Activated T-cell treated with anti-CD3 and anti-CD28 coated beads, Interleukin-2, amount 50 U/mL, for 4 hours (primary cell): ENCODE data around the gene SF3B4. TPM values are rescaled to one million over a fixed set of nuclear protein-coding genes. Genes with fewer than 3 reads are reported as not detected.
"Not testable (repeated sequence)": the region's sequence is repeated elsewhere in the genome, so short reads cannot be mapped to it uniquely, and the experiment has no call there.

Experiments
- ATAC-seq, 2 donors: fragments of 200-7000 bp; cut with Tn5 transposase; one replicate each; pipeline ENCODE4 v1.10.0; 2021
- DNase-seq: peaks from one replicate; pipeline ENCODE4 v3.0.0-alpha.2; 2020
- H3K27me3 Mint-ChIP-seq: one replicate; pipeline ENCODE4 v1.8.0; 2021; ENCODE audit warnings: low read depth, mixed read lengths
- H3K36me3 Mint-ChIP-seq: one replicate; pipeline ENCODE4 v1.8.0; 2022; ENCODE audit warnings: mixed read lengths; ENCODE audit not compliant: insufficient read depth
- H3K4me1 Mint-ChIP-seq: one replicate; pipeline ENCODE4 v1.8.0; 2021; ENCODE audit warnings: low read depth, mixed read lengths
- H3K4me3 Mint-ChIP-seq: one replicate; pipeline ENCODE4 v1.8.0; 2021; ENCODE audit warnings: mild to moderate bottlenecking, moderate library complexity, mixed read lengths
- H3K9me3 Mint-ChIP-seq: one replicate; pipeline ENCODE4 v1.8.0; 2021; ENCODE audit warnings: mixed read lengths
- total RNA-seq, 3 donors: library from RNA; stranded (reverse); gene quantifications; one replicate each; pipeline ENCODE4 v1.2.1, GENCODE V29; 2021

SF3B4 gene
- total RNA-seq, 3 donors from 2014 or later = 129 to 135 (median 130) TPM

- ATAC-seq (peak; percentile 8 to 19), DNase-seq (peak; percentile 53)
- H3K36me3 Mint-ChIP-seq = no peaks in the 10 kb centered on the region
- no peaks in the 10 kb centered on the region for H3K9me3 Mint-ChIP-seq
- H3K4me1 Mint-ChIP-seq = peaks cover 3% of the 10 kb centered on the region
- no peaks in the 10 kb centered on the region for H3K27me3 Mint-ChIP-seq
- no peak overlapping the region for H3K4me3 Mint-ChIP-seq
Measured at GRCh38 chr1:149888247-149888998, 39.2 kb downstream of the SF3B4 start.

DNA sequence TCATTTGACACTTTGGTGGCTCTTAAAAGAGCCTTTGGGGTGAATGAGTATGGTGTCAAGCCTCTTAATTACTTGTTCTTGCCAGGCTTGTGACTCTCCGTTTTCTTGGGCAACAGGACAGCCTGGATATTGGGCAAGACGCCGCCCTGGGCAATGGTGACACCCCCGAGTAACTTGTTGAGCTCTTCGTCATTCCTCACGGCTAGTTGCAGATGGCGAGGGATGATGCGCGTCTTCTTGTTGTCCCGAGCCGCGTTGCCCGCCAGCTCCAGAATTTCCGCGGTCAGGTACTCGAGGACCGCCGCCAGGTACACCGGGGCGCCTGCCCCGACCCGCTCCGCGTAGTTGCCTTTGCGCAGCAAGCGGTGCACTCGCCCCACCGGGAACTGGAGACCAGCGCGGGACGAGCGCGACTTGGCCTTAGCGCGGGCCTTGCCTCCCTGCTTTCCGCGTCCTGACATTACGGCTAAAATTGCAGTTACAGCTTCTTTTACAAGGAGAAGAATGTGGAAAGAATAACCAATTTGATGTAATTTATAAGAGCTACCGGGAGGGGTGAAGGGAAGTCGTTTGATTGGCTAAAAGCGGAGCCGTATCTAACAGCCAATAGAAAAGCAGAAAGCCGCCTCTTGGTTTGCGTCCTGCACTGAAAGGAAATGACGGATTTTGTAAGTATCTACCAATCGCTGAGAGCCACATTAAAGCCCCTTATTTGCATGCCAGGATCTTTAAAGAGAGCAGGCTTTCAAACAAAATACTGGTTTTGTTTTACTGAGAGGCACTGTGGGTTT, 40.0 kb downstream of the SF3B4 start:
- H3K4me1 Mint-ChIP-seq = peaks cover 3% of the 10 kb centered on the region
- H3K27me3 Mint-ChIP-seq = no peaks in the 10 kb centered on the region
- no peak overlapping the region for H3K4me3 Mint-ChIP-seq
- peak; percentile 55 for DNase-seq
- ATAC-seq = peak; percentile 61 to 66
- no peaks in the 10 kb centered on the region for H3K36me3 Mint-ChIP-seq
- no peaks in the 10 kb centered on the region for H3K9me3 Mint-ChIP-seq

- H3K4me1 Mint-ChIP-seq, H3K27me3 Mint-ChIP-seq, ATAC-seq, H3K9me3 Mint-ChIP-seq, H3K4me3 Mint-ChIP-seq, H3K36me3 Mint-ChIP-seq, DNase-seq: not testable (repeated sequence)
Measured at GRCh38 chr1:149887196-149887455, 40.5 kb downstream of the SF3B4 start.

GRCh38 chr1:149886396-149887195, 41.0 kb downstream of the SF3B4 start:
- no peaks in the 10 kb centered on the region for H3K36me3 Mint-ChIP-seq
- no peak overlapping the region for H3K4me3 Mint-ChIP-seq
- peak; percentile 74 for DNase-seq
- H3K27me3 Mint-ChIP-seq = no peaks in the 10 kb centered on the region
- peak; percentile 73 to 74 for ATAC-seq
- no peaks in the 10 kb centered on the region for H3K9me3 Mint-ChIP-seq
- peaks cover 10% of the 10 kb centered on the region for H3K4me1 Mint-ChIP-seq

DNA sequence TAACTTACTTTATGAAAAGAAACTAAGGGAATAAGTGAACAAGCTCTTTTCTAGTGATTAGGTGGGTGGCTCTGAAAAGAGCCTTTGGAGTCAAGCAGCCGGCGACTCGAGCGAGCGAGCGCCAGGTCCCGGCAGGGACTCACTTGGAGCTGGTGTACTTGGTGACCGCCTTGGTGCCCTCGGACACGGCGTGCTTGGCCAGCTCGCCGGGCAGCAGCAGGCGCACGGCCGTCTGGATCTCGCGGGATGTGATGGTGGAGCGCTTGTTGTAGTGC, 41.5 kb downstream of the SF3B4 start:
- peaks cover 13% of the 10 kb centered on the region for H3K4me1 Mint-ChIP-seq
- not testable (repeated sequence) for H3K27me3 Mint-ChIP-seq, ATAC-seq, H3K4me3 Mint-ChIP-seq, H3K9me3 Mint-ChIP-seq, H3K36me3 Mint-ChIP-seq, DNase-seq

DNA sequence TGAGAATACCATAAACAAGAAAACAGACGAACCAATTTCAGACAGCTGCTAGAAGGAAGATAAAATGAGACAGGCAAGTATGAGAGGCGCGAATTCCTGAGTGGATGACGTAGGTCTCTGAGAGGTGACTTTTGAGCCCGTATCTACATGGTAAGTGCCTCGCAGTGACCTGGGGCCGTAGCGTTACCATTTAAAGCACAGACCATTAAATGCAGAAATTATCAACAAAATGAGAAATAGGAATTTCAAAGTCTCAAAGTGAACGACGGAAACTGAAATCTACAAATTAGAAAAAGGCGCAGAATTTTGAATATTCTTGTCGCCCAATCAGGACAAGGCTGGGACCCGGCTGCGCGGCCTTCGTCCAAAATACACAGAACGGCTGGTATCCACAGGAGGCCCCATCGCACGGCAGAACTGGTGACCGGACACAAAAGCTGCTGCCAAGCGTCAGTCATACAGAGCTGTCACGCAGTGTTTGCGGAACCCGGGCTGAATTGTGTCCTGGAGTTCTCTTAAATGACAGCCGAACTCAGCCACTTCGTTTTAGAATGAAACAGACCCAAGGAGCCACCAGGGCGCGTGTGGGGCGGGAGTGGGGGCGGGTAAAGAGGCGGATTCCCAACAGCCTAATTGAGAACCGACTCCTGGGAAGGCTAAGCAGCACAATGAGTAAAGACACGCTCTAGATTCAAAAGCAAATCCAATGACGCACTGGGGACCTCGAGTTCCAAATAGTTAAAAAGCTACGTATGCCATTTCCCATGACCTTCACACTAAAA, 42.1 kb downstream of the SF3B4 start:
- H3K4me3 Mint-ChIP-seq = no peak overlapping the region
- H3K9me3 Mint-ChIP-seq = no peaks in the 10 kb centered on the region
- DNase-seq = peak; percentile 47
- peaks cover 13% of the 10 kb centered on the region for H3K4me1 Mint-ChIP-seq
- peak; percentile 4 to 6 for ATAC-seq
- H3K36me3 Mint-ChIP-seq = no peaks in the 10 kb centered on the region
- H3K27me3 Mint-ChIP-seq = no peaks in the 10 kb centered on the region

GRCh38 chr1:149884433-149885338, 42.9 kb downstream of the SF3B4 start:
- no peaks in the 10 kb centered on the region for H3K36me3 Mint-ChIP-seq
- DNase-seq (no peak), ATAC-seq (no peak)
- H3K4me1 Mint-ChIP-seq = peaks cover 19% of the 10 kb centered on the region
- H3K4me3 Mint-ChIP-seq = no peak overlapping the region
- H3K27me3 Mint-ChIP-seq = no peaks in the 10 kb centered on the region
- H3K9me3 Mint-ChIP-seq = no peaks in the 10 kb centered on the region

DNA sequence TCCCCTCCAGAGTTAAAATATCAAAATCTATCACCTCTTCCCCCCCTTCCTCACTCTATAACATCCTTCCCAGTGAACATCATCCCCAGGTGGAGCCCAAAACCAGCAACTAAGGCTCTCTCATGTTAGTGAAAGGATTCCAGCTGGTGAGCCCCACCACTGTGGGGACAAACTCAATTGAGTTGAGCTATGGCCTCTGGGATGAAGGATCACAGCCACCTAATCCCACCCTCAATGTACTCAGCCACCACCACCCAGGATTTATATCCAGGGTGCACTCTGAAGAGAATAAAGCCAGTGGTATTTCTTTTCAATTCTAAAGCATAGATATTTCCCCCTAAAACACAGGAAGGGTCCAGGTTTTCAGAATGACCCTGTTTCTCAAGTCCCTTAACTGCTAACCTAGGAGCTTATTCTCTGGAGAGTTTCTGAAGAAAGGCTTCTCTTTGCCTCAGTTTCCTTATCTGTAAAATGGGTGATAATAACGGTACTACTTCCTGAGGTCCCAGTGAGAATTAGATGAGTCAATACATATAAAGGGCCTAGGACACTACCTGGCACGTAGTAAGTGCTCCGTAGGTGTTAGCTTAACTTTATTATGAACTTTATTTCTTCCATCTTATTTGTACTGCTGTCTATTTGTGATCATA, 43.9 kb downstream of the SF3B4 start:
- H3K9me3 Mint-ChIP-seq = no peaks in the 10 kb centered on the region
- H3K4me3 Mint-ChIP-seq = no peak overlapping the region
- H3K4me1 Mint-ChIP-seq = peaks cover 26% of the 10 kb centered on the region
- H3K27me3 Mint-ChIP-seq = no peaks in the 10 kb centered on the region
- DNase-seq = no peak
- no peaks in the 10 kb centered on the region for H3K36me3 Mint-ChIP-seq
- ATAC-seq = no peak

DNA sequence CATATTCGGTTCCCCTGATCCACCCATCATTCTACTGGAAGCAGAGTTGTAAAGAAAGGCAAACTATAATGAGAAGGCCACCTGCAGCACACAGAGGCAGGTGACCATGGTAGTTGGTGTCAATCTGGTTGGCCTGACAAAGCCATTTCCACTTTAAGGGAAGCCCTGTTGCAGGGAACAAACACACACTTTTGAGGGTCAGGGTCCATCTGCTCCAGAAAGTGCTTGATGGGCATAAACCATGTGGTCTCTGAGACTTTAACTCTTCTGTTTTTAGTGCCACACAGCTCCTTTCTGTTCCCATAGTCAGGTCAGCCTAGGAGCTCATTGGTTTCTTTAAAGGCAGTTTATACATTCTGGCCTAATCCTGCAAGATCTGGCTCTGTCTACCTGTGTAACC, 45.7 kb downstream of the SF3B4 start:
- DNase-seq (no peak), ATAC-seq (no peak)
- Mint-ChIP-seq H3K4me3 (no peak overlapping the region), H3K36me3 (no peaks in the 10 kb centered on the region), H3K27me3 (no peaks in the 10 kb centered on the region), H3K4me1 (peaks cover 27% of the 10 kb centered on the region), H3K9me3 (no peaks in the 10 kb centered on the region)

- ATAC-seq = no peak
- Mint-ChIP-seq H3K4me1 (peaks cover 27% of the 10 kb centered on the region), H3K36me3 (no peaks in the 10 kb centered on the region), H3K4me3 (no peak overlapping the region), H3K9me3 (no peaks in the 10 kb centered on the region), H3K27me3 (no peaks in the 10 kb centered on the region)
- DNase-seq = peak; percentile 12
Measured at GRCh38 chr1:149879556-149879955, 48.0 kb downstream of the SF3B4 start.

DNA sequence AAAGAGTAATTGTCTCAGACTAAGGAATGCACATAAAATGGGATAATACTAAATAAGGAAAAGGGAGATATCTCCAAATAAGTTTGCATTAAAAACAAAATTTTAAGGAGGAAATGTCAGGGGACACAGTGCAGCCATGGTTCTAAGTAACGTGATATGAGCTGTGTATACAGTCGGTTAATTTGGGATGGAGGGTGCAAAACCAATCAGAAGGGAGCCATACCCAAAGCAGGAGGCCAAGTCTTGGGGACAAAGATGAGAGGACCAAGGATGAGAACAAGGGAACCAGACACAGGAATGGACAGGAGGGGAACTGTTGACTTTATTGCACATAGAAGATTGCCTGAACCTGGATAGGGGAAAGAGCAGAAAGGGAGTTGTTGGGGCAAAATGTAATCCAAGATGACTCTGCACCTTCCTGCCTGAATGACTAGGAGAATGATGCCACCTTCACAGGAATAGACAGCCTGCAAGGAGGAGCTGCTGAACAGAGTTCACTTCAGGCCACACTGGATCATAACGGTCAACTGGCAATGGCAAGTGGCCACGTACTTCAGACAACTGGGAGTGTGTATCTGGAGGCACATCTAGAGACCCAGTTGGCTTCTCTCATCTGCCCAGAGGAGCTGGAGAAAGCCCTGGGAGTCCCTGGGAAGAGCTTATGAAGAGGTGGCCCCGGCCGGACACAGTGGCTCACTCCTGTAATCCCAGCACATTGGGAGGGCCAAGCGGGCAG, 50.2 kb downstream of the SF3B4 start:
- no peaks in the 10 kb centered on the region for H3K9me3 Mint-ChIP-seq
- no peaks in the 10 kb centered on the region for H3K27me3 Mint-ChIP-seq
- no peak for ATAC-seq
- no peaks in the 10 kb centered on the region for H3K36me3 Mint-ChIP-seq
- peaks cover 25% of the 10 kb centered on the region for H3K4me1 Mint-ChIP-seq
- no peak overlapping the region for H3K4me3 Mint-ChIP-seq
- no peak for DNase-seq
